Coronary artery (tissue), 2 donors: ENCODE data around the gene PACC1.
A peak's percentile ranks its signal among the peaks of the same experiment; 100 is the strongest.

Source experiments
- DNase-seq: peaks from one replicate; pipeline ENCODE4 v3.0.0-alpha.2; 2017; ENCODE audit warnings: low spot score
- H3K27ac ChIP-seq, 2 donors: fragments of 200-600 bp; sonication (generic); one replicate each; pipeline ENCODE4 v1.5.1; 2016 to 2019
- H3K4me3 ChIP-seq: fragments of 200-600 bp; sonication (generic); 2 replicates; pipeline ENCODE4 v1.5.1; 2016; ENCODE audit warnings: mild to moderate bottlenecking, moderate library complexity
- CTCF ChIP-seq: fragments of 200-600 bp; sonication (generic); IDR thresholded peaks from one replicate; pipeline ENCODE4 v1.5.1; 2019; ENCODE audit warnings: antibody characterized with exemption

PACC1 gene

GRCh38 chr1:212437179-212437798, 22.6 kb upstream of the PACC1 start:
- no peak for TF ChIP-seq CTCF
- H3K4me3 ChIP-seq: no peak overlapping the region
- no peak overlapping the region for H3K27ac ChIP-seq
- no peak for DNase-seq

- no peak for DNase-seq
- H3K4me3 ChIP-seq: no peak overlapping the region
- no peak for TF ChIP-seq CTCF
- H3K27ac ChIP-seq: no peak overlapping the region
Observed at GRCh38 chr1:212434992-212435391, 20.3 kb upstream of the PACC1 start.

- Histone ChIP-seq H3K27ac (peak overlapping the region; percentile 92 to 99), H3K4me3 (peak overlapping the region; percentile 82)
- no peak for DNase-seq
- no peak for TF ChIP-seq CTCF
Observed at GRCh38 chr1:212433577-212434462, 19.1 kb upstream of the PACC1 start.

GRCh38 chr1:212432661-212433576, 18.2 kb upstream of the PACC1 start, which contains the start of gene NENF:
Gene NENF, plus strand, starts transcription at chr1:212432920. Its CDS starts 24 bp downstream, at chr1:212432944.
- TF ChIP-seq CTCF: no peak
- Histone ChIP-seq H3K4me3 (peak within 1 kb of the TSS; percentile 82), H3K27ac (peak within 1 kb of the TSS; percentile 92 to 99)
- DNase-seq: peak; percentile 84

- H3K27ac ChIP-seq: peak overlapping the region; percentile 92 to 99
- TF ChIP-seq CTCF: no peak
Observed at GRCh38 chr1:212432272-212432660, 17.6 kb upstream of the PACC1 start.

GRCh38 chr1:212431644-212432043, 17.0 kb upstream of the PACC1 start:
- Histone ChIP-seq H3K4me3 (no peak overlapping the region), H3K27ac (no peak overlapping the region)
- no peak for DNase-seq
- TF ChIP-seq CTCF: no peak

More at GRCh38 chr1:212432272-212432660, 17.6 kb upstream of the PACC1 start:
- no peak for DNase-seq
- H3K4me3 ChIP-seq: peak overlapping the region; percentile 82
